IPS-18c (cell line): ENCODE results near the gene EML1.

Source experiments
- H3K4me3 ChIP-seq: 2 replicates; pipeline ENCODE4 v1.7.0; 2013; ENCODE audit warnings: low read depth, mild to moderate bottlenecking, low read length, moderate library complexity; ENCODE audit not compliant: insufficient read depth
- H3K9me3 ChIP-seq: one replicate; pipeline ENCODE4 v1.6.1; 2013; ENCODE audit warnings: mild to moderate bottlenecking, low read length, moderate library complexity; ENCODE audit not compliant: control insufficient read depth, insufficient read depth

Gene EML1

DNA sequence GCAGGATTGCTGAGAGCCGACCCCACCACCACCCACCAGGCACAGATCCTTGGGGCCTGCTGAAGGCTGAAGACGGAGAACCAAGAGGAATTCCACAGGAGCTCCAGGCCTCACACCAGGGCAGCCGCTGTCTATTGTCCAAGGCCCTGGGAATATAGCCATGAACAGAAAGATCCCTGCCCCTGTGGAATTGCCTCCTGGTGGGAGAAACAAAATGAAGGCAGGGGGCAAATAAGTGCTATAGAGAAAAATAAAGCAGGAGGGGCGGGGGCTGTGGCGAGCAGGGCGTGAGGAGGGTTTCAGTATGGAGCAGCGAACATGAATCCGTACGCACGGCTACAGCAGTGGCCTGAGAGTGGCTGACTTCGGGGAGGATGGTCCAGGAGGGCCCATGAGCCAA, 96.1 kb downstream of the EML1 start:
- no peaks in the 10 kb centered on the region for H3K9me3 ChIP-seq

DNA sequence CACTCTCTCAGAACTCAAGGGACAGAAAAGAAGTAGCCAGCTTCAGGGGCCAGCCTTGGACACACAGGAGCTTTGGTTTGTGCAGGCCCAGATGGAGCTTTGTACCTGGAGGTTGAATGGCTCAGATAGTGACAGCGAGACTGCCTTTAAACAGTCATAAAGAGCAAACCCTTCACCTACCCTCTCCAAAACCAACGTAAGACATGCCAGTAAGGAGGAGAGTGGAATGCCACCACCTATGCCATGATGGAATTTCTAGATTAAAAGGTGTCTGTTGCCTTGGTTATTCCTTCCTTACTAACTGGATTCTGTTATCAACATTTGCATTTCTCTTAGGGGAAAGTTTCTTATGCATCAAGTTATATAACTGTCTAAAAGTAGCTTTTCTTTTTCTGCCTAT, 98.1 kb downstream of the EML1 start:
- Histone ChIP-seq H3K9me3 (no peaks in the 10 kb centered on the region), H3K4me3 (no peak overlapping the region)

More for the DNA sequence above, 96.1 kb downstream of the EML1 start:
- H3K4me3 ChIP-seq, result 0 out of 2 replicates have a peak overlapping the region, but pooled peaks have one; percentile 17

DNA sequence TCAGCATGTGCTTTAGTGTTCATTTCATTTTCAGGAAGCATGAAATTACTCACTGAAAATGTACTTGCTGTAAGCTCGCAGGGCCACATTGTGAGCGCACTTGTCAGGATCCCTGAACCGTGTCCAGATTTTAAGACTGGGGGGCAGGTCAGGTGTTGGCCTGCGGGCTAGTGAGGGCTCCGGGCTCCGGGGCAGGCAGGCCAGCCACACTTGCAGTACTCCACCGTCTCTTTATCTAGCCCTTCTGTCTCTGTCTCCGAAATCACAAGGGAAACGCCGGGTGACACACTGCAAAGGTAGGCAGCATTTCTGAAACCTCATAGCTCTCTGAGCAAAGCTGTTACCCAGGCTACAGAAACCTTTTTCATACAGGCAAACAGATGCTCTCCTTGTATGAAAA, 98.7 kb downstream of the EML1 start:
- Histone ChIP-seq H3K9me3 (no peaks in the 10 kb centered on the region), H3K4me3 (no peak overlapping the region)

DNA sequence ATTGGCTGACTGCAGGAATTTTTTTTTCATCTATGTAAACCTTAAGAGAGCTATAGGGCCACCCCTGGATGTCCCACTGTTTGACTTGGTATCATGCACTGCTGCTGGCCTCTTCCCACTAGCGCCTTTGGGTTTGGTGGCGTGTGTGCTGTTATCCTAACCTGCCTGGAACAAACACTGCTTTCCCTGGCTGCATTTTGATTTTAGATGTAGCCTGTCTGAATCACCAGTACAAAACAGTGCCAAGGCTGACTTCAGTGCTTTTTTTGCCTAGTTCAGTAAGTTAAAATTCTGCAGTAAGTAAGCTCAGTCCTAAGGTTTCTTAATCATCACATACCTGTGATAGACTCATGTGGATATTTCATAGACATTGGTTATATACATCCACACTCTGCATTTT, 99.2 kb downstream of the EML1 start:
- no peaks in the 10 kb centered on the region for H3K9me3 ChIP-seq
- H3K4me3 ChIP-seq, result no peak overlapping the region

DNA sequence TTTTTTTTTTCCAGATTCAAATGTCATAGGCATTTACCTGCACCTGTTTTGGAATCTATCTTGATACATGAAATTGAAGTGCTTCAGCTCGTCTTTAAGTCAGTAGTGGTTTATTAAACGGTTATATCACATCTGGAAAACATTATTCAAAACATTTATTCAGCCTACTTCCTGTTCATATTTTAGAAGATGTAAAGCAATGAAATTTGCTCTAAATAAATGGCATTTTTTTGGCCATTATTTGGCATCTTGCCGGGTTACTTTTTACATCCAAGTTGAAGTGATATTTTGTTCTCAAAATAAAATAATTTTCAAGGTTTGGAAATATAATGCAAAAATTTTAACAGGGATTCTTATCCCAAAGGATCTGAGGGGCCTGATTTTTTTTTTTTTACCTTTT, 103.1 kb downstream of the EML1 start:
- H3K9me3 ChIP-seq, result no peaks in the 10 kb centered on the region
- H3K4me3 ChIP-seq, result no peak overlapping the region

DNA sequence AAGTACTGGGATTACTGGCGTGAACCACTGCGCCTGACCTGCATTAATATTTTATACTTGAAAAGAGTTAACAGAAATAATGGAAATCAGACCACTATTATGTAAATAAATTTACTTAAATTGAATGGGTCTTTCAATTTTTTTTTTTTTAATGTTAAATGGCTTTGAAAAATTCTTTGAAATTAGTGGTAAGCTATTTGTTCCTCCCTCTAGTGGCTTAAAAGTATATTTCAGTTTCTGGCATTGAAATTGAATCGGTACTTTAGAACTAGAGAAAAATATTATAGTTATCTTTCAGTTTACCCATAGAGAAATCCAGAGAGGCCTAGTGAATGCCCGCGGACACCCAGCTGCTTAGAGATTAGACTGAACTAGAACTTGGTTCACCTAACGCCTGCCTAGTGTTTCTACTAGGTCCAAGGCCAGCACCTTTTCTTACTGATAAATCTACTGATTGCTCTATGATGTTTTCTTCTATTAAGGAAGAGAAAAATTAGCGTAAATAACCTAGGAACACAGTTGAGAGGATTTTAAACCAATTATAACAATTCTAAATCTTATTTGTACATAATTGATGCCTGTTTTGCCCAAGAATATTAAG, 106.5 kb downstream of the EML1 start:
- H3K4me3 ChIP-seq, result no peak overlapping the region
- no peaks in the 10 kb centered on the region for H3K9me3 ChIP-seq

DNA sequence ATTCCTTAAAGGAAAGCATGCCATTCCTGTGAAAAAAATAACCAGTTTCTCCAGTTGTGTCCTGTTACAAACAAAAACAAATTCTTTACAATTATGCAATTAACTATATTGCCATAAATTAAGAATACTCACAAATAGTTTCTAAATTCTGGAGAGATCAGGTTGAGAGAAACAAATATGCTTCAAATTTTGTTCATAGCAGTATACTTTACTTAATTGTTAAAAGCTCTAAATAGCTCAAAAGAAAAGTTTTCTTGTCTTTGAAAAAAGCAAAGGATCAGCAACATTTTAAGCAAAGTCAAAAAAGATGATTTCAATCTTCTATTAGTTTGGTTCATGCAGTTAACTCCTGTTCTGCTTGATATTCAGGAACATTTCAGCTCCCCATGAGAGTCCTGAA, 109.7 kb downstream of the EML1 start:
- Histone ChIP-seq H3K9me3 (no peaks in the 10 kb centered on the region), H3K4me3 (no peak overlapping the region)

DNA sequence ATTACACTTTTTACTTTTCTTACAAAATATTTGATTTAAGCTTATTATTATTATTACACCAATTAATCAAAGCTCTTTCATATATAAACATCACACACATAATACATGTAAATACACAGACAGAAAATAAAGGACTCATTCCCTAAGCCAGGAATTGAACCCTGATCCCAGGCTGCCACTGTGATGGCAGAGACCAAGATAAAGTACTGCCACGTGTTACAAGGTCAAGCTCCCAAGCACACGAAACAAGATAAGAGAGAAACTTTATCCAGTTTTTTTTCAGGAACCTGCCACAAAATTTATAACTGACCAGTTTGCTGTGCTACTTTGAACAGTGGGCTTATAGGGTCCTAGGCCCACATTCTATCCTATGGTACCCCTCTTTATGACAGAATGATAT, 111.3 kb downstream of the EML1 start:
- H3K4me3 ChIP-seq, result no peak overlapping the region
- H3K9me3 ChIP-seq, result no peaks in the 10 kb centered on the region

DNA sequence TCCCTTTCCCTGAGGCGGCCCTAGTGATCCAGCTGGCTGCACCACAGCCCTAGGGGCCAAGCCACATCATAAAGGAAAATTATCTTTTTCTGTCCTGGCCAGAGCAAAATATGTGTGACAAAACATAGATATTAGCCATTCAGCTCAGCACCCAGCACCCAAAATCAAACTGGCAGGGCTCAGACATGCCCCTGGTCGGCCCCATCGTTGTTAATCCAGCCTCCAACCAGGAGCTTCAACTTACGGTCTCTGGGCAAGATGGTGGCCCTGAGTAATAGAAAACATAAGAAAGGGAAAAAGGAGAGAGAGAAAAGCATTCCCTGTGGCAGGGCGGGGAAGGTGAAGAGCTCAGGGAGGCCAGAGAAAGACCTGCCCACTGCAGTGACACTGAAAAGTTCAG, 111.9 kb downstream of the EML1 start:
- H3K4me3 ChIP-seq, result no peak overlapping the region

DNA sequence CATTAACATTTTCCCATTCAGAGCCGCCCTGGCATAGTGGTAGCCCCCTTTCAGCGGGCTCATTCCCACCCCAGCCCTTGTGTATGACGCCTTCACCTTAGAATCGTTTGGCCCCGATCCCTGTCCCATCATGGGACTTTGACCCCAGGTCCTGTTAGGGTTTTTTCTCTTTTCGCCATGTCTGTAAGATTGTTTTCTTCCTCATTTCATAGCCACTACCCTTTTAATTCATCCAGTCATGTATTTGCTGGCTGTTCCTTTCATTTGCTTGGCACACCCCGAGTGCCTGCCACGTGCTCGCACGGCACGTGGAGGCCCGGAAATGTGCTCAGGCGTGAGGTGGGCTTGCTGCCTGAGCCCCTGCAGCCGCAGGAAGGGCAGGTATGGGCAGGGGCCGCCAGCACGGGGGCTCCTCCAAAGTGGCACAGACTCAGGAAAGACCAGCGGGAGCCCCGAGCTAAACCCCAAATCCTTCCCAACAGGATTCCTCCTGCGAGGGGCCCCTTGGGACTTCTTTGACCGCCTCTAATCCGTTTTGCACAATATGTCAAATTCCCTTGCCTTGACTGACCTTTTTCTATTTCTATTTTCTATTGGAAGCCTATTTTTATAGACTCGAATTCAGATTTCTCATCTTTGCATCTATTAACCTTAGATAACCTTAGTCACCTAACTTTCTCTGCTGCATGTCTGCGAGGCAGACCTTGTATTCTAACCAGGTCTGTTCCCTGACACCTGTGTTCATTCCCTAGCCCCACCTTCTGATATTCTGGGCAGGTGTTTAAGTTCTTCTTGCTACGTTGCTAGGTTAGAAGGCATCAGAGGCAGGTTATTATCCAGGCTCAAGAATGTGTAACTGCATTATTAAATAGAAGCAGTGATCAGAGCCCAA, 114.8 kb downstream of the EML1 start:
- Histone ChIP-seq H3K4me3 (no peak overlapping the region), H3K9me3 (no peaks in the 10 kb centered on the region)

More for the DNA sequence above, 111.9 kb downstream of the EML1 start:
- H3K9me3 ChIP-seq, result no peaks in the 10 kb centered on the region

DNA sequence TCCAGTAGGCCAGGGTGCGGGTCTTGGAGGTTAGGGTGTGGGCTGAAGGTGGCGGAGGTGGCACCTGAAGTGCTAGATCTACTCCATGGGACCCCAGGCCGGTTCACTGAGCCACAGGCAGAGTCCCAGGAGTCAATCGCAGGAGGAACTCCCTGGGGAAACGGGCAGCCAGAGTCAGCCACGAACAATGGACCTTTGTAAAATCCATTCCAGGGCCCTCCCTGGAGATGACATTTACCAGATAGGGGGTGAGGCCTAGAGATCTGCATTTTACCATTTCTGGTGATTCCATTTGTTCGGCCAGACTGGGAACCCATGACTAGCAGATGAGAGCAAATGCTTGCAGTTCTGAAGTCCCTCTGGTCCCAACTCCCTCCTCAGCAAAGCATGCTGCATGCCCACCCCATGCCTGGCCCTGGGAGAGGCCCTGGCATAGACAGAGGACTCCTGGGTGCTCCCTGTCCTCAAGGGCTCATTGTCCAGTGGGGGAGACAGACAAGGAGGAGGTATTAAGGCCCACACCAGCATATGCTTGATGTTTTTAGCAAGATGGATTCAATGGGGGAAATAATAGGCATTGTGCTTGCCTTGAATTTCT, 115.5 kb downstream of the EML1 start:
- H3K4me3 ChIP-seq, result no peak overlapping the region
- H3K9me3 ChIP-seq, result no peaks in the 10 kb centered on the region

DNA sequence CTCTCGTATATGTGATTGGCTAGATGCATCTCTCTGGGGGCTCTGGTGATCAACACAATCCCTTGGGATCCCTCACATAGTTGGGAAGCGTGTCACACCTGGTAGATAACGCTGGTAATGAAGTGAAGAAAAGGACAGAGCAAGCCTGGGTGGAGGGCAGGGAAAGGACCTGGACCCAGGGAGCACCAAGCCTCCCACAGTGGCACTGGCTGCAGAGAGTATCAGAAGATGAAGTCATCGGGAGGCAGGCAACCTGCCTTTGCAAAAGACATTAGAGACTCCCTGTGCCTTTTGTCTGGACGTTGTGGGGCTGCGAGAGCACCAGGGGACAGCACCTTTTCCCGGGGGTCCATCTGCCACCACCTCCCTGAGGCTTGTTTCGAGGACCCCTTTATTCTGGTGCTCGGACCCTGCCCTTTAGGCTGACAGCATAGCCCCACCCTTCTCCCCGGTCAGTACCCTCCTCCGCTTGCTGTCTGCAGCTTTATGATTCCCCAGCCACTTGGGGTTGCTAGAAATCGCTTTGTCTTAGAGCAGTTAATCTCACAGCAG, 116.4 kb downstream of the EML1 start:
- Histone ChIP-seq H3K4me3 (no peak overlapping the region), H3K9me3 (no peaks in the 10 kb centered on the region)

DNA sequence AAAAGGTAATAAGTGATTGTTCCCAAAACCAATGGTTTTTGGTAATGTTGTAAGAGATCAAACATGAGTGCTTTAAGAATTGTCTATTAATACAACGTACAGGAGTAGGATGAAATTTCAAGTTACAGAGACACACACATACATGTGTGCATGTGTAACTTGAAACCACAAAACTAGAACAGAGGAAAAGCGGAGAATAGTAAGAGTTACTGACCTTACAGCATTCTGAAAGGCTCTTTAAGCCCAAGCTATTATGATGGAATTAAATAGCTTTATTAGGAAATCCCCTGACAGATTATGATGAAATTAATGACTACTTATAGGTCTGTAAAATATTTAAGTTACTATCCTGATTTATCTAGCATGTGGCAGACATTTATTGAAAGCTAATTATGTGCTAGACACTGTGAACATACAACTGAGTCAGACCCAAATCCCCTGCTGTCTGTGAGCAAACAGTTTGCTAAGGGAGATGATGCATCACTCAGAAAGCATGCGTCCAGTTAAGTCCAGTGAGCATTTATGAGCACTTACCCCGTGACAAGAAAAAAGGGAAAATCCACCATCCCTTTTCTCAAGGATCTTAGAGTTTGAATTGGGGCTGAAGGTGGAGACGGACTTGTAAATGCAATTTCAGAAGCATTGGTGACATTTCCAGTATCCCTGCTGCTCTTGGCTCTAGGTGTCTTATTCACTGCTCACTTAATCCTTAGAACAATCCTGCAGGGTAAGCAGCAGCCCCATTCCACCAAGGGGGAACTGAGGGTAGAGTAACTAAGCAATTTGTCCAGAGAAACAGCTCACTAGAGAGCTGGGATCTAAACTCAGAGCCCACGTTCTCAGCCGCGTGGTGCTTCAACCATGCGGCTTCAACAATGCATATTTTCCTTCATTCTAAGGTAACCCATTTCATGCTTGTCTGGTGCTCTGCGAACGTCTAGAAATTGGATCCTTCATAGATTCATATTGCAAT, 117.4 kb downstream of the EML1 start:
- H3K4me3 ChIP-seq, result no peak overlapping the region
- no peaks in the 10 kb centered on the region for H3K9me3 ChIP-seq

DNA sequence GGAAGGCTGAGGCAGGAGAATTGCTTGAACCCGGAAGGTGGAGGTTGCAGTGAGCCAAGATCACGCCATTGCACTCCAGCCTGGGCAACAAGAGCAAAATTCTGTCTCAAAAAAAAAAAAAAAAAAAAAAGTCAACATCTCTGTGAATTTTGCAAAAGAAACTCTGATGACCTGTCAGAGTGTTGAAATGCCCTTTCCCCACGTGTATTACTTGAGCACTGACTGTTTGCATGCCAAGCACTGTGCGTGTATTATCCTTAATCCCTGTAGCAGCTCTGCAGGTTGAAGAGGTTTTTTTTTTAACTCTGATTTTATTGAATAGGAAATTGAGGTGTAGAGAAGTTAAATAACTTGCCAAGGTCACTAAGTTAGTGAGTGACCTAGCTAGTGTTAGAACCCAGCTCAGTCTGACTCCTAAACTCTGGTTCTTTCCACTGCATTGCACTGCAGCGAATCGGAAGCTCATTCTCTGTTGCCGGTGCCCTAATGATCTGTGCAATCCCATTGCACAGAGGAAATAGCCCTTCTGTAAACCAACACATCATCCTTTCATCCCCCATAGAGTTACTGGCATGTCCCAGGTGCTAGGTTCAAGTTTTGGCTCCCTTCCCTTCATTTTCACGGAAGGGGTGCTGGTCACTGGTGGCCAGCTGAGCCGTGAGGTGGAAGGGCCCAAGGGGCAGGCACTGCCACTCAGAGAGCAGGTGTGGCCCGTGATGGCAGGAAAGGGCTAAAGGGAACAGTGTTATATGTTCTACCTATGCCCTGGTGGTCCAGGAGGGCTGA, 122.3 kb downstream of the EML1 start:
- H3K9me3 ChIP-seq, result no peaks in the 10 kb centered on the region
- H3K4me3 ChIP-seq, result no peak overlapping the region

DNA sequence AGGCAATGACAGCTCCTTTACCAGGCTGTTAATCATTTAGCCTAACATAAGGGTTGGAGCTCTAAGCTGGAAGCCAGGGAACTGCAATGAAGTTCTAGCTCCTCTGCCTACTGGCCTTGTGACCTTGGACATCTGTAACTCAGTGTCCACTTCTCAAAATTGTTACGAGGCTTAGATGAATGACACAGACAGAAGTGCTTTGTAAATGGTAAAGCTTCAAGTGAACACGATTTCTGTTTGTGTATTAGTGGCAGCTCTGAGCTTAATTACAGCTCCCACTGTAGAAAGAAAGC, 122.8 kb downstream of the EML1 start:
- Histone ChIP-seq H3K4me3 (no peak overlapping the region), H3K9me3 (no peaks in the 10 kb centered on the region)

DNA sequence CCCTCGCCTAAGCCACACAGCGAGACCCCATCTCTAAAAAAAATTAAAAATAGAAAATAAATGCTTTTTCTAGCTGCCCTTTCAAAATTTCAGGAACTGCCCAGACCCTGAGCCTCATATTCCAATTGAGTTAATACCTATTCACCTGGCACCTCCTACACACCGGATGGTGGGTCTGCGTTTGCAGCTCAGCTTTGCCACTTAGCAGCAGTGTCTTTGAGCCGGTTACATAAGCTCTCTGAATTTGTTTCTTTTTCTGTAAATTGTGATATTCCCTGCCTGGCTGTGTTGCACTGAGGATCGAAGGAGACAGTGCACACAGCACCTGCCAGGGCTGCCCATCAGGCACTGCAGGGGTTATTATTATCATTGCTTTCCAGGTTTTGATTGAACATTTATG, 125.6 kb downstream of the EML1 start:
- H3K9me3 ChIP-seq, result no peaks in the 10 kb centered on the region
- no peak overlapping the region for H3K4me3 ChIP-seq
